Activated CD4-positive, alpha-beta T cell treated with anti-CD3 and anti-CD28 coated beads, Interleukin-2, amount 50 U/mL, for 4 hours (primary cell): ENCODE measurements around the gene NR3C1.

Experiments used
- DNase-seq, 2 experiments: peaks; one replicate each; pipeline ENCODE4 v3.0.0-alpha.2; 2020

The NR3C1 gene

DNA sequence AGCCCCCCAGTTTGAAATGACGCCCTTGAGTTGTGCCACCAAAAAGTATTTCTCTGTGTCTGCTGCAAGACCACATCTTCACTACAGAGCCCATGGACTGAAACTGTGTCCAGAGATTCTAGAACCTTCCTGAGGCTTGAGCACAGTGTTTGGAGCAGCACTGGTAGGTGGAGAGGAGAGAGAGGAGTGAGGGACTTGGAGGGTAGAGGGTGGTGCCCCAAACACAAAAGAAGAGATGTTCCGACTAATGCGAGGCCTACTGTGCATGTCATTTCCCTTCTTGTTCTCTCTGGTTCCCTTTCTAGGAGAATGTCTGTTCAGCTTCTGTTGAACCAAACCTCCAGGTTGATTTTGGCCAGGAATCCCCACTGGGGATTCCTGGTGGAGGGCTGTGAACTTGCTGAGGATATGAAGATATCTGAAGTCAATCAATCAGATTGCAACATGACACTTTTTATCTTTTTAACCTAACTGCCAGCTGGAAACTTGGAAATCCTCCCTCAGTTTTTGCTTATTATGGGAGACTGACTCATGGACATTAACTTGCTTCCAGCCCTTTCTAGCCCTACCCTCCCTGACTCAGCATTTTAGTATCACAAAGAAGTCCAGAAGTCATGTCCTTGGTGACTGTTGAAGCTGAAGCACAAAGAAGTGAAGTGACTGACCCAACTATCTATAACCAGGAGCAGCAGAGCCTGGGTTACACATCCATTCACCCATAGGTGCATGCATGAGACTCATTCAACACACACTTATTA lies 154.5 kb downstream of the NR3C1 start:
- DNase-seq: no peak

DNA sequence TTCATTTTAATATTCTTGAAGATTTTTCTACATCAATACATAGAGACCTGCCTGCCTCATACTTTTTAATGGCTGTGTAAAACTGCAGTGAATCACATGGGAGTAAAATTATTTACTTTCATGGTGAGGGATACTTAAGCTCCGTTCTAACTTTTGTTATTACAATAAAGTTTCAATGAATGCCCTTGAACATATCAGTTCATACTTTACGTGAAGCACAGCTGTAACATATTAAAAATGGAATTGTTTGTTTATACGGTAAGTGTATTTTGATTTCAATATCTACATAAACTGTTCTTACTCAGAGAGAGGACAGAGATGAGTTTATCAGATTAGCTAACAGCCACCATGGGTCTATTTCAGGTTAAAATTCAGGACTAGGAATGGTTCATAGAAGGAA lies 155.1 kb downstream of the NR3C1 start:
- no peak for DNase-seq

DNA sequence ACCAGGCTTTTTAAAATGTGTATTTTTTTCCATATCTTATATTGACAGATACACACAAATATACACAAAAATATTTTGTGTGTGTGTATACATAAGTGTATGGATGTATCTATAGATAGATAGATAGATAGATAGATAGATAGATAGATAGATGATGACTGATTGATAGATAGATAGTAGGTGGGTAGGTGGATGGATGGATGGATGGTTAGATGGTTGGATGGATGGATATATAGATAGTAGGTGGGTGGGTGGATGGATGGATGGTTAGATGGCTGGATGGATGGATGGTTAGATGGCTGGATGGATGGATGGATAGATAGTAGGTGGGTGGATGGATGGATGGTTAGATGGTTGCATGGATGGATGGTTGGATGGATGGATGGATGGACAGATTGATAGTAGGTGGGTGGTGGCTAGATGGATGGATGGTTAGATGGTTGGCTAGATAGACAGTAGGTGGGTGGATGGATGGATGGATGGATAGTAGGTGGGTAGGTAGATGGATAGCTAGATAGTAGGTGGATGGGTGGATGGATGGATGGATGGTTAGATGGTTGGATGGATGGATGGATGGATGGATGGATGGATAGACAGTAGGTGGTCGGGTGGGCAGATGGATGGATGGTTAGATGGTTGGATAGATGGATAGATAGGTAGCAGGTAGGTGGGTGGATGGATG lies 156.2 kb downstream of the NR3C1 start:
- DNase-seq: no peak

DNA sequence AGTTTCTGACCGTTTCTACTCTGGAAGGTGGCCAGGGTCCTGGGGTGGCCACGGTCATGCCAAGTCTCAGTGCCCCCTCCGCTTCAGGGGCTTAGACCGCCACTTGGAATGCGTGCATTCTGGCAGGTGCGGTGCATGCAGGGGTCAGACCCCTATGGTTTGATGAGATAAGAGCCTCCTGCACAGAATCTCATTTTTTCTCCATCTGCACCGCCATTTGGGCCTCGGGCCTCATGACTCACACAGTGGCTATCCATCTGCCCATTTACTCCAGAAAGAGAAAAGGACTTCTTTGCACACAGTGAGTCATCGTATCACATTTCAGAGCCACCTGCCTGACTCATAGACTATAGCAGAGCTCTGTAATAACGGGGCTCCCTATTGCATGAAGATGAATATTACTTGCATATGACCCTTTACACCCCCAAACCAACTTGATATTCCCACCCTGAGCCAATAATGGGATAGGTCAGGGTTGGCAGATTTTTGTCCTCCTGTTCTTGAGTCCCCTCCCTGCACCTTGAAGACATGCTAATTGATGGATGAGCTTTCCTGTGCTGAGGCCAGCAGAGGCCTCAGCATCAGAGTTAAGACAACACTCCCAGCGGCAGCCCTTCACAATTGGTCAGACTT lies 157.4 kb downstream of the NR3C1 start:
- no peak for DNase-seq

DNA sequence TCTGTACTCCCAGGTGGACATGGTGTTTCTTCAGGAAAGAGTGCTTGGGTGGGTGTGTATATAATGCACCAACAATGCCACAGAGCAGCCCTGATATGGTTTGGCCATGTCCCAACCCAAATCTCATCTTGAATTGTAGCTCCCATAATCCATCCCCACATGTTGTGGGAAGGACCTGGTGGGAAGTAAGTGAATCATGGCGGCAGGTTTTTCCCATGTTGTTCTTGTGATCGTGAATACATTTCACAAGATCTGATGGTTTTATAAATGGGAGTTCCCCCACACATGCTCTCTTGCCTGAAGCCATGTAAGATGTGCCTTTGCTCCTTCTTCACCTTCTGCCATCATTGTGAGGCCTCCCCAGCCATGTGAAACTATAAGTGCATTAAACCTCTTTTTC lies 158.5 kb downstream of the NR3C1 start:
- no peak for DNase-seq

DNA sequence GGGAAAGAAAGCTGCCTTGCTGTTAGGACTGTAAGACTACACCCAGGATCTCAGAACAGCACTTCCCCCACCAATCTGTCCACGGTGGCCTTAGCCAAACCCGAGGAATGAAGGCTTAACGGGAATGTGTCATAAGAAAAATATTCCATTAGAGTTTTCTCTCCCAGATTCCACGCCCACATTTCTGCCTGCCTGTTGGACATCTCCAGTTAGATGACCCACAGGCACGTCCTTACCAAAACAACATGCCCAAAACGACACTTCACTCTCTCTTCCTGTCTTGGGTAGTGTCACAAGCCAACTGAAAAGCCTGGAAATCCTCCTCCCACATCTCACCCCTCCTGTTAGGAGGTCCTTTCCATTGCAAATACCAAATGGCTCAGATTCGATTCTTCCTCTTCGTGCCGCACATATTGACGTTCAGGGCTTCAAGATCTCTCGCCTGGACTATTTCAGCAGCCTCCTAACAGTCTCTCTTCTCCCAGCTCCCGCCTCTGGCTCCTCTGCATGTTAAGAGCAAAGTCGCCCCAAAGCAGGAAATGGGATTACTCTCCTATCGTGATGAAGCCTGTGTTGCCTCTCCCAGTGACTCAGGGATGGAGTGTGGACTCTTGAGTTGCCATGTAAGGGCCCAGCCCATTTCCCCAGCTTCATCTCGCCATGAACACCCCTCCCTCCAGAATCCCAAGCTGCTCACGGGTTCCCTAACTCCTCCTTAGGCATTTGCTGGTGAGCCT lies 159.3 kb downstream of the NR3C1 start:
- no peak for DNase-seq

DNA sequence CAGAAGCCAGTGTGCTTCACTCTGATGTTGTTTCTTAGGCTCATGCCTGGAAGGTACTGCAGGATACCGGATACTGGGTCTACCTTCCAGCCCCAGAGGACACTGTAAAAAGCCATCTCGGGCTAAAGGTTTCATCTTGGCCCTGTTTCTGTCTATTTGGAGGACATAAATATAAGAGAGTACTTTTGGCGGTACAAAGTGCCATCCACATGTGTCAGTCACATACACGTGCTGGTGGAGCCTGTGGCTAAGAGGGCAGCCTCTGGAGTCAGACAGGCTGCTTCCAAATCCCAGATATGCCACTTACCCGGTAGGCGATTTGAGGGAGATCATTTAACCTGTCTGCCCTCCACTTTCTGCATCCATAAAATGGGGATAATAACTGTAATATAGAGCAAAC lies 160.4 kb downstream of the NR3C1 start:
- no peak for DNase-seq

DNA sequence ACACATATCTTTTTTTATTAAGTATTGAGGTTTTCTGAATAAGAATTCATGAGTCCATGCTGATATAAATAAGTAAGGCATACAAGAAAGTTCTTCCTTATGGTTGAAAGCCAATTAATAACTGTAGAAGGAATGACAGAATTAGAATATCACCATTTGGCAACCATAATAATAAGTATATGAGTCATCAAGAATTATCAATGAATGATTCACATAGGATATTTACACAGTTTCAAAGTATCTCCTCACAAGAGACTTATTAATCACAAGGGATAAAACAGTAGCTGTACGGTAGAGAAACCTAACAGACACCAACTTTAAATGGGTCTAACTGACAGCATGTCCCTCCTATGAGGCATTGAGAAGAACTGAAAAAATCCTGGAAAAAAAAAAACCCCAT lies 161.6 kb downstream of the NR3C1 start:
- no peak for DNase-seq

DNA sequence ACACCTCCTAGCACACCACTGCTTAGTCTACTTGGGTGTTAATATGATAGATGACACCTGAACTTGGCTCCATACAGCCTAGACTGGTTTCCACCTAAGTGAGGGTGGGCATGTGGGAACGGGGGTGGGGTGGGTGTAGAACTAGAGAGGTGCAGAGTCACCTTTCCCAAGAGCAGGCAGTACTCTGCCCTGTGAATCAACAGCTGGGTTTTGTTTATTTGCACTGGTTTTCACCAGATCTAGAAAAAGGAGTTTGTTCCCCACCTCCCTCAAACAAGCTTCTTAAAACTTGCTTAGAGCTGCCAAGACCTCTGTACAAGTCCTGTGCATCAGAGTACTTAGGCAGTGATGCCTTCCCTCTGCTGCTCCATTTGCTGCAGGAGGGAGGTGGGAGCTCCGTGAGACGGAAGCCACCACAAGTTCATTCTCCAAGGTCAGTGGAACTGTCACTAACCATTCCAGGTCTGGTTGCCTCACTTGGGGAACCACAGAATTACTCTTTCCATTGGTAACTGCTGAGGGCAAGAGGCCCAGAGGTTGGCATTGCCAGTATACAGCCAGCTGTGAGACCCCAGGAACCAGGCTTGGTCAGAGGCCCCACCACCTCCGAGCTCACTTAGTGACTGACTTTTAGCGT lies 163.5 kb downstream of the NR3C1 start:
- DNase-seq: no peak

DNA sequence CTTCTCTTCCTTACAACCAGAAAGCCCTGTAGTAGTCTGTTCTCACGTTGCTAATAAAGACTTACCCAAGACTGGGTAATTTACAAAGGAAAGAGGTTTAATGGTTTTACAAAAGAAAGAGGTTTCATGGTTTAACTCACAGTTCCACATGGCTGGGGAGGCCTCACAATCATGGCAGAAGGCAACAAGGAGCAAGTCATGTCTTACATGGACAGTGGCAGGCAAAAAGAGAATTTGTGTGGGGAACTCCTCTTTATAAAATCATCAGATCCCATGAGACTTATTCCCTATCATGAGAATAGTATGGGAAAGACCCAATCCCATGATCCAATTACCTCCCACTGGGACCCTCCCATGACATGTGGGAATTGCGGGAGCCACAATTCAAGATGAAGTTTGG lies 164.9 kb downstream of the NR3C1 start:
- DNase-seq: no peak

DNA sequence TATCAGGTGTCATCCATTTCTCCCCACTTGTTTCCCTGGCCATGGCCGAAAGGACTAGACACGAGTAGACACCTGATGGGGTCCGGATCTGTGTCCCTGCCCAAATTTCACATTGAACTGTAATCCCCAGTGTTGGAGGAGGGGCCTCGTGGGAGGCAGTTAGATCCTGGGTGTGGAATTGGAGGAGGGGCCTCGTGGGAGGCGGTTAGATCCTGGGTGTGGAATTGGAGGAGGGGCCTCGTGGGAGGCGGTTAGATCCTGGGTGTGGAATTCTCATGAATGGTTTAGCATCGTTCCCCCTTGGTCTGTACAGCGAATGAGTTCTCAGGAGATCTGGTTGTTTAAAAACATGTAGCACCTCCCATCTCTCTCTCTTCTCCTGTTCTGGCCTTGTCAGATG lies 165.8 kb downstream of the NR3C1 start:
- no peak for DNase-seq

DNA sequence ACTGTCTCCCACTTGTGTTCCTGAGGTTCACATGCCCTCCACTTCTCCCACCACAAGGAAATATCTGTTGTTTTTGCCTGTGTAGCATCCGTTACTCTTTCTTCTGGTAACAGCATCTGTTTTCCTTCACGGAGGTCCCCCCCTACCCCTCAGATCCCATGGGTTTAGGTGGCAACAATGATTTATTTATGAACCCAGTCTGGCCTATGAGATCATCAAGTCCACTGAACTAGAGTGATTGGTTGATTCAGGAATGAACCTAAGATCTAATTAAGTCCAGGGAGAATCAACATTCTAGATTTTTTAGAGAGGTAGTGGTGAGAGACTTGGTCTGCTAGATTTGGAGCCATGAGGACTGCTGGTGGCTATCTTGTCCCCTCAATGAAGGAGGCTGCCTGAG lies 166.8 kb downstream of the NR3C1 start:
- DNase-seq: no peak

DNA sequence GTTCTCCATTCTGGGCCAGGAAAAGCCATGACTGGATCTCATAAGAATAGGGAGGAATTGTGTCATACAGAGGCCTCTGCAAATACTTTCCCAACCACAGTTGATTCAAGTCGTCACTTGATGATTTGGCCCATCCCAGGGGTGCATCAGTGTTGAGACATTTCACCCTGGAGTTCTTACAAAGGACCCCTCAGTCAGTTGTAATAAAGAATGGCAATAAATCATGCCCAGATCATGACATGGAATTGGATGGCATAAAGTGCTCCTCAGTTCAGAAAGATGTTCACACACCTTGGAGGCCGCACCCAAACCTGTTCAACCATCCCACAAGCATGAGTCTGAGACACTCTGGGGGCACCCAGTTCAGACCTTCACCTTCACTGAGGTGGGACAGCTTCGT lies 168.1 kb downstream of the NR3C1 start:
- DNase-seq: no peak

DNA sequence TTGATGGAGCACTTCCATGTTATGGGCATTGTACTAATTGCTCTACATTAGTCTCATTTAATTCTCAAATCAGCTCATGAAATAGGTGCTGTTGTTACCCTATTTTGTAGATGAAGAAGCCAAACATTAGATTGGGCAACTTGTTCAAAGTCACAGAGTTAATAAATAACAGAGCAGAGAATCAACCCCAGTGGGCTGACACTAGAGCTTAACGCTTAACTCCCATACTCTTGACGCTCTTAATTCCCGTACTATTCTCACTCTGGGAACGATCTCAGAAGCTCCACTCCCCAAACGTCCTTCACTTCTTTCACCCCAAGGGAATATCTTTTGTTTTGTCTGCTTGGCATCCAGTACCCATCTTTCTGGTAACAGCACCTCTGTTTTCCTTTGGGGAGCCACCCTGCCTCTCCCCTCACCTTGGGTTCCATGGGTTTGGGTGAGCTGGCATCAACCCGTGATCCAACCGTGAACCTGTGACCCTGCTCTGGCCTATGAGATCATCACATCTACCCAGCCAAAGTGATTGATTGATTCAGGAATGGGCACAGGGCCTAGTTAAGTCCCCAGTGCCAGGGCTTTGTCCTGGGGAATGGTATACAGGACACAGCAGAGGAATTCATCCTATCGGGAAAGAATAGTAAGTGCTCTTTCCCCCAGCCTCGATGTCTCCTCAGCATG lies 169.2 kb downstream of the NR3C1 start:
- no peak for DNase-seq

DNA sequence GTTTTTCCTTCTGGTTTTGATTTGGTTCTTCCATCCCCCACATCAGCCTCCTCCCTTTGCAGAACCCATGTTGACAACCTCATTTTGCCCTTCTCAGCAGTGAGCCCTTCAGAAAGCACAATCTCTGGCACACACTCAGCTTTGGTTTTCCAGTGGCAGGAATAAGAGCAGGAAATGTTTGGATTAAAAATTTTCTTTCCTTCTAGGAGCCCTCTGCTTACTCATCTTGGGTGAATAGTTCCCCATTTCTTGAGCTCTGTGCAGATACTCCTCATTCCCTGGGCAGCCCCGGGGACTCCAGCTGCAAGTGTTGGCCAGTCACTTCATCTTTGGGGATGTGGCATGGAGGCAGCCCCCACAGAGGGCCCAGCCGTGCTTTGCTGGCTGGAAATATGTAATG lies 170.5 kb downstream of the NR3C1 start:
- no peak for DNase-seq

DNA sequence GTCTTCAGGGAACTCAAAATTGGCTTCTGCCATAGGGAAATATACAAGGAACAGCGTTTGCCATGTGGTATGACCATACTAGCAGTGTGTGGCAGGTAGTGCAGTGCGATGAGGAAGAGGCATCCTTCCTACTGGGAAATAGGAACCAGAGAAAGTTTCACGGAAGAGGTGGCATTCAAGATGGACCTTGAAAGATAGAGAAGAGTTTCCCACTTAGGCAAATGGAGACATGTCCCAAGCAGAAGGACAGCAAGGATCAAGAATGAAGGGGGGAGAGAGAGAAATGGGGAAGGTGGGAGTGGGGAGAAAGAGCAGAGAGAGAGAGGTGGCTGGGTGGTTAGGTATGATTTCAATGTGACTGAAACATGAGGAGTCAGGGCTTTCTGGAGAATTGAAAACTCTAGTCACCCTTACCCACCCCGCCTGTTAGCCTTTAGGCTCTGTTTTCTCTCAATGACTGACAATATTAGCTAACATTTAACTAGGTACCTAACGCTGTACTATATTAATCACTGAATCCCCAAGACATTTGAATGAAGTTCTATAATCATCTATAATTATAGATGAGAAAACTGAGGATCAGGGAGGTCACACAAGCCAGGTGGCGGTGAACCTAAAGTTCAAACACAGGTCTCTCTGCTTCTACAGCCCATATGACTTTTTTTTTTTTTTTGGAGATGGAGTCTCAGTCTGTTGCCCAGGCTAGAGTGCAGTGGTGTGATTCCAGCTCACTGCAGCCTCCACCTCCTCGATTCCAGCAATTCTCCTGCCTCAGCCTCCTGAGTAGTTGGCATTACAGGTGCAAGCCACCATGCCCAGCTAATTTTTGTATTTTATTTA lies 171.3 kb downstream of the NR3C1 start:
- DNase-seq: no peak

DNA sequence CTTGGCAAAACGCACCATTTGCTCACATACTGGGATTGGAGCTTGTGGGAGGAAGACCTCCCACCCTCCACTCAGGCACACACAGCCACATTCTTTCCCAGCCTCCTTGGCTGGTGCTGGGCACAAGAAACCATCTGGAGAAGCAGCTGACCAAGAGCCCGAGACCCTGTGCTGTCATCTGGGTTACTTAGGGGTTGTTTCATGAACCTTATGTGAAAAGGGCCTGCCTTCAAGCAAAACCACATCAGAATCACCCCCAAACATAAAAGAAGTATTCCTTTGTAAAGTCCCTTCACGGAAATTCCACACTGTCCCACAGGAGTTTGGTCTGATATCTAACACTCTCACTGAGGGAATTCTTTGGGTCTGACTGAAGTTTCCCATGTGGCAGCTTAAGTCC lies 172.1 kb downstream of the NR3C1 start:
- DNase-seq: no peak

DNA sequence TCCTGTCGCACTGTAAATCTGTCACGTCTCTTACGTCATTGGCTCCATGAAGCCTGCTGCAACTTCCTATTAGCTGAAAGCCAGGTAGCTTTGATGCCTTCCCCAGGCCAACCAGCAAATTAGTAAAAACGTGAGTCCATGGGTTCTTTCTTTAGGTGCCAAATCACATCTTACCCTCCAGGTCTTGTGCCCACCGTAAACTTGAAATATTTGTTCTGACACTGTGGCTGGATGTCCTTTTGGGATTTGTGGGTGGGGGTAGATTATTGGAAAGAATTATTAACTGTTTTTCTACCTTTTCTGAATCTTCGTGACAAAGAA lies 172.8 kb downstream of the NR3C1 start:
- DNase-seq: no peak

DNA sequence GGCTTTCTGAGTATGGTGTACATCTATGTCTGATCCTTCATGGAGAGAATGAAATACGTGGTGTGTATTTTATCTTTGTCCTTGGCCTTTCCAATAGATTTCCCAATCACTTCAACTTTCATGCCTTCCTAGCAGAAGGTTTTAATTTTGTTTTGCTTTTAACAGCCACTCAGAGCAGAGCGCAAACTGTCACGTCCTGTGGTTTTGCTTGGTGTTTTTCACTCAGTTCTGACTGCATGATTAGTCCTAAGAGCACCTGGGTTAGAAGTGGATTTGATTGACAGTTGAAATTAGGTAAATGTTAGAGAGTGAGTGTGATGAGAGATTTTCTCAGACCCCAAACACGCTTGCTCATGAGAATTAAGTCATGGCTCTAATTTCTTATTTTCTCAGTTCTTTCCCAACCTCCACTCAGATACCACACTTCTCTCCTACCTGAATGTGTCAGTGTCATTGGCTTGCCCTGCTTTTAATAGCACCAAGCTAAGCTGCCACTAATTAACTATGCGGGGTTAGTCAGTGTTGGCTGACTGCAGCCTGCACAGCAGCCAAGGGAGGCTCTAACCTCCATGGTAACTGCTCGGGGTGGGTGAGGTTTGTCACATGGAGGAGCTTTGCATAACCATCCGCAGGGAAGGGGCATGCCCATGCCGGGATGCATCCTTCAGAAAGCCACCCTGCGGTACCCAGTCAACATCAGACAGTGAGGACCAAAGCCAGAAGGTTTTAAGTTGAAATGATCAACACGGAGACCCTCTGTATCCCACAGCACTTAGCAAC lies 173.4 kb downstream of the NR3C1 start:
- no peak for DNase-seq

DNA sequence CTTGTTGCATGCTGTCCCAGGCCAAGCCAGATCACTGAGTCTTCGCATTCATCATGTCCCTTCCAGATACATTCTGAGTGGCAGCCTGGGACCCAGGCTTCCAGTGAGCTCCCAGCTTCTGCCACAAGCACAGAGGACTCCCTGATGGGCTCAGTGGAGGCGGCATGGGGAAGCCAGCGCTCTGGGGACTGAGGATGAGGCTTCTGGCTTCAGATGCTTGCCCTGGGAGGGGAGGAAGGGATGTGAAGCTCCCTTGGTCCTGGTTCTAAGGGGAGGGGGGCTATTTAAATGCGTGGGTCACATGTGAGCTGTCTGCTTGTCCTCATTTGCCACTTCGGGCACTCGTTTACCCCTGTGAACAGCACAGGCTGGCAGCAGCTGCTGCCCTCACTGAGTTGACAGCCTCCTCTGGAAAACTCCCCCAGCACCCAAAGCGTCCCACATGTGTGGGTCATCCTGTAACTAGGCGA lies 174.0 kb downstream of the NR3C1 start:
- DNase-seq: no peak
